ENCODE results near the gene AFAP1L2. TPM values are rescaled to one million over a fixed set of nuclear protein-coding genes. Genes with fewer than 3 reads are reported as not detected.
"Not testable (repeated sequence)": the region's sequence is repeated elsewhere in the genome, so short reads cannot be mapped to it uniquely, and the experiment has no call there.

Gene AFAP1L2
- total and polyA plus RNA-seq, 9 of the 15 experiments (the other 6 are each of a cell fraction or from before 2014, with no cell fraction given), result 0.07 TPM; not detected in 8

DNA sequence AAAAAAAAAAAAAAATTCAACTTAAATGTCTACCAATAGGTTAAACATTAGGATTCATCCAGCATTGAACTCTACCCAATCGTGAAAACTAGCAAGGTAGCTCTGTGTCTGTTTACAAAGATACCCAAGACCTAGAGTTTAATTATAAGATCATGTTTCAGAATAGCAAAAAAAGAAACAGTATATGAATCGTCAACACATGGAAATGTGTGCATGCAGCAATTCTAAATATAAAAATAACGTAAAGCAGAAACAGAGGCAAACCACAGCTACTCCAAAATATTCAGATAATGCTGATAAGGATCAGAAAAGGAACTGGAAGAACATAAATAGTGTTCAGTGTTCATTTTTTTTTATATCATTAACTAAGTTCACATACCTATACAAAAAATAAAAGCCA lies 68.7 kb downstream of the AFAP1L2 start:
- FAIRE-seq, result no peak
- WGBS (ENCODE audit: insufficient coverage, low coverage, missing lambda C conversion rate), result 0% methylated on average over 3 of the region's 3 CpGs
- ChIA-PET POLR2A (no interaction called here), CTCF (ENCODE audit: low intra/inter-chr PET ratio) (no interaction called here)
- peaks cover 0 to 17% of the 10 kb centered on the region in 2 experiments; a peak in 3 of 5 replicates for H3K27me3 ChIP-seq (ENCODE audit: control insufficient read depth in 2 of 2, insufficient read depth in 2 of 2, low read length in 2 of 2)
- H3K27ac ChIP-seq (ENCODE audit: extremely low read depth, low read depth, low read length), result no peak overlapping the region
- no peak for DNase-seq (ENCODE audit: extremely low read depth in 1 of 4, low spot score in 3 of 4)
- H3K36me3 ChIP-seq (ENCODE audit: control insufficient read depth, insufficient read depth, low read length), result no peaks in the 10 kb centered on the region
- TF ChIP-seq HDAC2 (IDR thresholded peaks at IDR 0.05) (no peak), NFE2 (IDR thresholded peaks at IDR 0.05; ENCODE audit: low read depth) (no peak)
- TF ChIP-seq, protein P1, sequence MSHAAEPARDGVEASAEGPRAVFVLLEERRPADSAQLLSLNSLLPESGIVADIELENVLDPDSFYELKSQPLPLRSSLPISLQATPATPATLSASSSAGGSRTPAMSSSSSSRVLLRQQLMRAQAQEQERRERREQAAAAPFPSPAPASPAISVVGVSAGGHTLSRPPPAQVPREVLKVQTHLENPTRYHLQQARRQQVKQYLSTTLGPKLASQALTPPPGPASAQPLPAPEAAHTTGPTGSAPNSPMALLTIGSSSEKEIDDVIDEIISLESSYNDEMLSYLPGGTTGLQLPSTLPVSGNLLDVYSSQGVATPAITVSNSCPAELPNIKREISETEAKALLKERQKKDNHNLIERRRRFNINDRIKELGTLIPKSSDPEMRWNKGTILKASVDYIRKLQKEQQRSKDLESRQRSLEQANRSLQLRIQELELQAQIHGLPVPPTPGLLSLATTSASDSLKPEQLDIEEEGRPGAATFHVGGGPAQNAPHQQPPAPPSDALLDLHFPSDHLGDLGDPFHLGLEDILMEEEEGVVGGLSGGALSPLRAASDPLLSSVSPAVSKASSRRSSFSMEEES (CRISPR knock-in tag; IDR thresholded peaks at IDR 0.05), result no peak
- no peak overlapping the region for H3K9ac ChIP-seq (ENCODE audit: insufficient read depth in 1 of 2, low read depth in 2 of 2, low read length in 2 of 2)
- H2AFZ ChIP-seq (ENCODE audit: low read depth, low read length), result no peak overlapping the region
- no peak for ATAC-seq
- intact Hi-C loops (cut with micrococcal nuclease), result no loop called here
- no peak overlapping the region for H3K4me3 ChIP-seq
- H3K9me3 ChIP-seq (replicated peaks; ENCODE audit: control insufficient read depth, insufficient read depth, low read depth, low read length), result no peaks in the 10 kb centered on the region
- in situ Hi-C loops (cut with MboI), result no loop called here
- no peaks in the 10 kb centered on the region for H4K20me1 ChIP-seq (replicated peaks; ENCODE audit: control insufficient read depth, insufficient read depth, low read length)
- H3K79me2 ChIP-seq (ENCODE audit: control insufficient read depth, insufficient read depth, low read length), result no peaks in the 10 kb centered on the region
- no peak overlapping the region for H3K4me2 ChIP-seq (ENCODE audit: insufficient read depth, low read length)
- no peaks in the 10 kb centered on the region for H3K4me1 ChIP-seq (replicated peaks in 1 of 2; ENCODE audit: control insufficient read depth in 2 of 2, insufficient read depth in 2 of 2, low read length in 2 of 2)
- no peaks in the 10 kb centered on the region for H3K9me1 ChIP-seq (ENCODE audit: control insufficient read depth, insufficient read depth, low read length)
- no TSS peak for BruUV-seq (replicated peaks)

DNA sequence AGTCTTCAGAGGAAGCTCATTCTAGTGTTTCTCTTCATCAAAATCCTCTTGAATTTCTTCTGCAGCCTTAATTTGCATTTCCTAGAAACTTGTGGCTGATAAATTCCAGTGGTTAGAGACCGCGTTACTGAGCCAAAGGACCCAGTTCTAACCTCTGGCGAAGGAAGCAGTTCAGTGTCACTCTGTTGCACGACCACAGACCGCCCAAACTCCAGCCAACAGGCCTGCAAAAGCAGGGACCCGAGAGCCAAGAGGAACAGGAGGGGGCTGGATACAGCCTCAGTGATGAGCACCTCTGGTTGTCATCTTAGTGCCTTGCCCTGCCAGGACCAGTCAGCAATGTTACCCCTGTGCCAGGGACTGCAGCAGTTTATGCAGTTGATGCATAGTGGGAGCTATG lies 70.0 kb downstream of the AFAP1L2 start:
- DNase-seq (ENCODE audit: extremely low read depth in 1 of 4, low spot score in 3 of 4), result no peak
- TF ChIP-seq ERF (CRISPR knock-in tag; IDR thresholded peaks at IDR 0.05) (no peak), L3MBTL2 (IDR thresholded peaks at IDR 0.05) (no peak), RBBP5 (IDR thresholded peaks at IDR 0.05; ENCODE audit: borderline replicate concordance, insufficient read depth, low read length, poor library complexity, severe bottlenecking) (no peak)
- BruUV-seq (replicated peaks), result no TSS peak
- Histone ChIP-seq H3K9me1 (ENCODE audit: control insufficient read depth, insufficient read depth, low read length) (no peaks in the 10 kb centered on the region), H2AFZ (ENCODE audit: low read depth, low read length) (no peak overlapping the region), H3K9ac (ENCODE audit: insufficient read depth in 1 of 2, low read depth in 2 of 2, low read length in 2 of 2) (no peak overlapping the region), H4K20me1 (replicated peaks; ENCODE audit: control insufficient read depth, insufficient read depth, low read length) (no peaks in the 10 kb centered on the region), H3K27ac (ENCODE audit: extremely low read depth, low read depth, low read length) (no peak overlapping the region), H3K27me3 (ENCODE audit: control insufficient read depth in 2 of 2, insufficient read depth in 2 of 2, low read length in 2 of 2) (peaks cover 0 to 17% of the 10 kb centered on the region in 2 experiments; a peak in 3 of 5 replicates), H3K36me3 (ENCODE audit: control insufficient read depth, insufficient read depth, low read length) (no peaks in the 10 kb centered on the region), H3K79me2 (ENCODE audit: control insufficient read depth, insufficient read depth, low read length) (no peaks in the 10 kb centered on the region), H3K4me2 (ENCODE audit: insufficient read depth, low read length) (no peak overlapping the region), H3K9me3 (replicated peaks; ENCODE audit: control insufficient read depth, insufficient read depth, low read depth, low read length) (no peaks in the 10 kb centered on the region), H3K4me1 (replicated peaks in 1 of 2; ENCODE audit: control insufficient read depth in 2 of 2, insufficient read depth in 2 of 2, low read length in 2 of 2) (no peaks in the 10 kb centered on the region), H3K4me3 (no peak overlapping the region)
- no peak for ATAC-seq
- FAIRE-seq, result no peak
- in situ Hi-C loops (cut with MboI), result no loop called here
- intact Hi-C loops (cut with micrococcal nuclease), result no loop called here
- 3% methylated on average over 5 of the region's 6 CpGs for WGBS (ENCODE audit: insufficient coverage, low coverage, missing lambda C conversion rate)
- ChIA-PET POLR2A (no interaction called here), CTCF (ENCODE audit: low intra/inter-chr PET ratio) (no interaction called here)

DNA sequence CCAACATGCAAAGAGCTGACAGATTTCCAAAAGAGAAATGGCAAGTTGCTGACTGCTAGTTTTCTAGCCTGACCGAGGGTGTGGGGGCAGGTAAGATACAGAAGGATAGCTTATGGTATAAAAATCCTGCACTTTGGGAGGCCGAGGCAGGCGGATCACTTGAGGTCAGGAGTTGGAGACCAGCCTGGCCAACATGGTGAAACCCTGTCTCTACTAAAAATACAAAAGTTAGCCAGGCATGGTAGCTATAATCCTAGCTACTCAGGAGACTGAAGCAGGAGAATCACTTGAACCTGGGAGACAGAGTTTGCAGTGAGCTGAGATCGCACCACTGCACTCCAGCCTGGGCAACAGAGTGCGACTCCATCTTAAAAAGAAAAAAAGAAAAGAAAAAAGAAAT lies 70.9 kb downstream of the AFAP1L2 start:
- H3K4me3 ChIP-seq; H3K27ac ChIP-seq (ENCODE audit: extremely low read depth, low read depth, low read length); H3K4me1 ChIP-seq (replicated peaks in 1 of 2; ENCODE audit: control insufficient read depth in 2 of 2, insufficient read depth in 2 of 2, low read length in 2 of 2); intact Hi-C loops (cut with micrococcal nuclease); H3K9me3 ChIP-seq (replicated peaks; ENCODE audit: control insufficient read depth, insufficient read depth, low read depth, low read length); H3K9ac ChIP-seq (ENCODE audit: insufficient read depth in 1 of 2, low read depth in 2 of 2, low read length in 2 of 2); H3K36me3 ChIP-seq (ENCODE audit: control insufficient read depth, insufficient read depth, low read length); H4K20me1 ChIP-seq (replicated peaks; ENCODE audit: control insufficient read depth, insufficient read depth, low read length); H3K79me2 ChIP-seq (ENCODE audit: control insufficient read depth, insufficient read depth, low read length); CTCF ChIA-PET (ENCODE audit: low intra/inter-chr PET ratio); BruUV-seq (replicated peaks); H3K4me2 ChIP-seq (ENCODE audit: insufficient read depth, low read length); H2AFZ ChIP-seq (ENCODE audit: low read depth, low read length); in situ Hi-C loops (cut with MboI); POLR2A ChIA-PET; DNase-seq (ENCODE audit: extremely low read depth in 1 of 4, low spot score in 3 of 4); H3K9me1 ChIP-seq (ENCODE audit: control insufficient read depth, insufficient read depth, low read length); ATAC-seq; FAIRE-seq: not testable (repeated sequence)
- 0% methylated on average over 4 of the region's 5 CpGs for WGBS (ENCODE audit: insufficient coverage, low coverage, missing lambda C conversion rate)
- peaks cover 0 to 25% of the 10 kb centered on the region in 2 experiments; a peak in 3 of 5 replicates for H3K27me3 ChIP-seq (ENCODE audit: control insufficient read depth in 2 of 2, insufficient read depth in 2 of 2, low read length in 2 of 2)

Data from K562 (cell line).